HEK293 (cell line): ENCODE measurements around the gene IL1B.

ENCODE experiments used
- ZNF391 ChIP-seq: fragments of 450-650 bp; formaldehyde crosslinking; IDR thresholded peaks from 2 replicates; pipeline ENCODE4 v1.5.1; 2016; ENCODE audit warnings: low read depth, missing biosample characterization, missing genetic modification characterization, borderline replicate concordance
- ZNF561 ChIP-seq: fragments of 450-650 bp; IDR thresholded peaks from 2 replicates; pipeline ENCODE4 v1.5.1; 2018; ENCODE audit warnings: missing biosample characterization, missing genetic modification characterization, borderline replicate concordance
- TF ChIP-seq, protein P1 (sequence below): fragments of 450-650 bp; formaldehyde crosslinking; IDR thresholded peaks from 2 replicates; pipeline ENCODE4 v1.5.1; 2016; ENCODE audit warnings: missing biosample characterization, missing genetic modification characterization
- TF ChIP-seq, protein P2 (sequence below): fragments of 450-650 bp; formaldehyde crosslinking; IDR thresholded peaks from 2 replicates; pipeline ENCODE4 v1.5.1; 2016; ENCODE audit warnings: missing biosample characterization, missing genetic modification characterization
- TF ChIP-seq, protein P3 (sequence below): fragments of 450-650 bp; formaldehyde crosslinking; IDR thresholded peaks from 2 replicates; pipeline ENCODE4 v1.5.1; 2016; ENCODE audit warnings: missing biosample characterization, missing genetic modification characterization

DNA sequence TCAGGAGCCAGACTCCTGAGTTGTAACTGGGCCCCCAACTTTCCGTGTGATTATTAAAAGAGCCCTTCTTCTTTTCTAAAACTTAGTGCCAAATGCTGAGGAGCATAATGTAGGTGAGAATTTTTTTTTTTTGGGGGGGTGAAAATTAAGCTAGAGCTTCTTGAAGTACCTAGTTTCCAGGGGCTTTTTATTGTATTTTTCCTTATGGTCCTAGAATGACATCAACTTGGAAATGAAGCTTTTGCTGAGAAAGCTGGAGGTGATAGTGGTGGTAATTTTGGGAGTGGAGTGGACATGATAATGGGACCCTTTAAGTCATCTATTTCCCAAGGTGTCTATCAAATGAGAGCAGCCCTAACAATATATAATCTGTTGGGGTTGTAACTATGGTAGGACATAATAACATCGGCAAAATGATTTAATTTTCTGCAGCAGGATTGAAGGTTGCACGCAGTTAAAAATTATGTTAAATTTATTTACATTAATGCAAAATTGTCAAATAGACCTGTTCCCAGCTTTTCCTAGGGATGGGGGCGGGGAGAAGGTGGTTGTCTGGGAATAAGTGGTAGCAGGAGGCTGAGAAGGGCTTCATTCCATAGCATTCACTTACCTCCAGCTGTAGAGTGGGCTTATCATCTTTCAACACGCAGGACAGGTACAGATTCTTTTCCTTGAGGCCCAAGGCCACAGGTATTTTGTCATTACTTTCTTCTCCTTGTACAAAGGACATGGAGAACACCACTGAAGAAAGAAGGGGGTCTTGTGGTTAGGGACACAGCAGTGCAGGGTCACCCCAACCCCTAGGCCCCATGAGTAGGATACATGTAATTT, 5.7 kb downstream of the IL1B start:
- TF ChIP-seq, protein P1, sequence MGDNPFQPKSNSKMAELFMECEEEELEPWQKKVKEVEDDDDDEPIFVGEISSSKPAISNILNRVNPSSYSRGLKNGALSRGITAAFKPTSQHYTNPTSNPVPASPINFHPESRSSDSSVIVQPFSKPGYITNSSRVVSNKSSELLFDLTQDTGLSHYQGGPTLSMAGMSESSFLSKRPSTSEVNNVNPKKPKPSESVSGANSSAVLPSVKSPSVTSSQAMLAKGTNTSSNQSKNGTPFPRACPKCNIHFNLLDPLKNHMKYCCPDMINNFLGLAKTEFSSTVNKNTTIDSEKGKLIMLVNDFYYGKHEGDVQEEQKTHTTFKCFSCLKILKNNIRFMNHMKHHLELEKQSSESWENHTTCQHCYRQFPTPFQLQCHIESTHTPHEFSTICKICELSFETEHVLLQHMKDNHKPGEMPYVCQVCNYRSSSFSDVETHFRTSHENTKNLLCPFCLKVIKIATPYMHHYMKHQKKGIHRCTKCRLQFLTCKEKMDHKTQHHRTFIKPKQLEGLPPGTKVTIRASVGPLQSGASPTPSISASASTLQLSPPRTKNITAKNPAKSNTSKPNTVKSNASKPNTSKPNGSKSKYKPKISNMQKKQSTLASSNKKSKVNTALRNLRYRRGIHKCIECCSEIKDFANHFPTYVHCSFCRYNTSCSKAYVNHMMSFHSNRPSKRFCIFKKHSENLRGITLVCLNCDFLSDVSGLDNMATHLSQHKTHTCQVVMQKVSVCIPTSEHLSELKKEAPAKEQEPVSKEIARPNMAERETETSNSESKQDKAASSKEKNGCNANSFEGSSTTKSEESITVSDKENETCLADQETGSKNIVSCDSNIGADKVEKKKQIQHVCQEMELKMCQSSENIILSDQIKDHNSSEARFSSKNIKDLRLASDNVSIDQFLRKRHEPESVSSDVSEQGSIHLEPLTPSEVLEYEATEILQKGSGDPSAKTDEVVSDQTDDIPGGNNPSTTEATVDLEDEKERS (tag by site-specific recombination): no peak
- TF ChIP-seq, protein P2, sequence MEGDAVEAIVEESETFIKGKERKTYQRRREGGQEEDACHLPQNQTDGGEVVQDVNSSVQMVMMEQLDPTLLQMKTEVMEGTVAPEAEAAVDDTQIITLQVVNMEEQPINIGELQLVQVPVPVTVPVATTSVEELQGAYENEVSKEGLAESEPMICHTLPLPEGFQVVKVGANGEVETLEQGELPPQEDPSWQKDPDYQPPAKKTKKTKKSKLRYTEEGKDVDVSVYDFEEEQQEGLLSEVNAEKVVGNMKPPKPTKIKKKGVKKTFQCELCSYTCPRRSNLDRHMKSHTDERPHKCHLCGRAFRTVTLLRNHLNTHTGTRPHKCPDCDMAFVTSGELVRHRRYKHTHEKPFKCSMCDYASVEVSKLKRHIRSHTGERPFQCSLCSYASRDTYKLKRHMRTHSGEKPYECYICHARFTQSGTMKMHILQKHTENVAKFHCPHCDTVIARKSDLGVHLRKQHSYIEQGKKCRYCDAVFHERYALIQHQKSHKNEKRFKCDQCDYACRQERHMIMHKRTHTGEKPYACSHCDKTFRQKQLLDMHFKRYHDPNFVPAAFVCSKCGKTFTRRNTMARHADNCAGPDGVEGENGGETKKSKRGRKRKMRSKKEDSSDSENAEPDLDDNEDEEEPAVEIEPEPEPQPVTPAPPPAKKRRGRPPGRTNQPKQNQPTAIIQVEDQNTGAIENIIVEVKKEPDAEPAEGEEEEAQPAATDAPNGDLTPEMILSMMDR (tag by site-specific recombination): no peak
- TF ChIP-seq ZNF561 (tag by site-specific recombination) (no peak), ZNF391 (tag by site-specific recombination) (no peak)
- TF ChIP-seq, protein P3, sequence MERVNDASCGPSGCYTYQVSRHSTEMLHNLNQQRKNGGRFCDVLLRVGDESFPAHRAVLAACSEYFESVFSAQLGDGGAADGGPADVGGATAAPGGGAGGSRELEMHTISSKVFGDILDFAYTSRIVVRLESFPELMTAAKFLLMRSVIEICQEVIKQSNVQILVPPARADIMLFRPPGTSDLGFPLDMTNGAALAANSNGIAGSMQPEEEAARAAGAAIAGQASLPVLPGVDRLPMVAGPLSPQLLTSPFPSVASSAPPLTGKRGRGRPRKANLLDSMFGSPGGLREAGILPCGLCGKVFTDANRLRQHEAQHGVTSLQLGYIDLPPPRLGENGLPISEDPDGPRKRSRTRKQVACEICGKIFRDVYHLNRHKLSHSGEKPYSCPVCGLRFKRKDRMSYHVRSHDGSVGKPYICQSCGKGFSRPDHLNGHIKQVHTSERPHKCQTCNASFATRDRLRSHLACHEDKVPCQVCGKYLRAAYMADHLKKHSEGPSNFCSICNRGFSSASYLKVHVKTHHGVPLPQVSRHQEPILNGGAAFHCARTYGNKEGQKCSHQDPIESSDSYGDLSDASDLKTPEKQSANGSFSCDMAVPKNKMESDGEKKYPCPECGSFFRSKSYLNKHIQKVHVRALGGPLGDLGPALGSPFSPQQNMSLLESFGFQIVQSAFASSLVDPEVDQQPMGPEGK (tag by site-specific recombination): no peak
